ENCODE measurements around the gene ADH7.
"Not testable (repeated sequence)": the region's sequence is repeated elsewhere in the genome, so short reads cannot be mapped to it uniquely, and the experiment has no call there.

The ADH7 gene

DNA sequence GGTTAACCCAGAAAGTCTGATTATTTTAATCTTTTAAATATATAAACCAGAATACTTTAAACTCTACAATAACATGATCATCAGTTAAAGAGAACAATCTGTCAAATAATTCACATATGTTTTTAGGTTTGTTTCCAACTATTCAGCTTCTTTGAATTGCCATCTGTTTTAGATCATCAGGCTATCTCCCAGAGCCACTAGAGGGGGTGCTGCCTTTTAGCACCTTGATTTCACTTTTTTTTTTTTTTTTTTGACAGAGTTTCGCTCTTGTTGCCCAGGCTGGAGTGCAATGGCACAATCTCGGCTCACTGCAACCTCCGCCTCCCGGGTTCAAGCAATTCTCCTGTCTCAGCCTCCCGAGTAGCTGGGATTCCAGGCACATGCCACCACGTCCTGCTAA lies 57.8 kb downstream of the ADH7 start:
- peak; percentile 20 for DNase-seq

DNA sequence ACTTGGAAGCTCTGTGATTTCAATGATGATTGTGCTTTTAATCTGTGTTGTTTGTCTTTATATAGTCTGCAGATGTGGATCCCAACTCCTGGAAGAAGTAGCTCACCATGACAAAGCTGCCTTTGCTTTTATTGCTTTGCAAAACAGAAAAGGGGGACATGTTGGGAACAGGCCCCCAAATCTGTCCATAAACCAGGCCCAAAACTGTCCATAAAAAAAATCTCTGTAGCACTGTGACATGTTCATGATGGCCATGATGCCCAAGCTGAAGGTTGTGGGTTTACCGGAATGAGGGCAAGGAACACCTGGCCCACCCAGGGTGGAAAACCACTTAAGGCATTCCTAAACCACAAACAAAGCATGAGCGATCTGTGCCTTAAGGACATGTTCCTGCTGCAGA lies 62.7 kb downstream of the ADH7 start:
- not testable (repeated sequence) for DNase-seq

DNA sequence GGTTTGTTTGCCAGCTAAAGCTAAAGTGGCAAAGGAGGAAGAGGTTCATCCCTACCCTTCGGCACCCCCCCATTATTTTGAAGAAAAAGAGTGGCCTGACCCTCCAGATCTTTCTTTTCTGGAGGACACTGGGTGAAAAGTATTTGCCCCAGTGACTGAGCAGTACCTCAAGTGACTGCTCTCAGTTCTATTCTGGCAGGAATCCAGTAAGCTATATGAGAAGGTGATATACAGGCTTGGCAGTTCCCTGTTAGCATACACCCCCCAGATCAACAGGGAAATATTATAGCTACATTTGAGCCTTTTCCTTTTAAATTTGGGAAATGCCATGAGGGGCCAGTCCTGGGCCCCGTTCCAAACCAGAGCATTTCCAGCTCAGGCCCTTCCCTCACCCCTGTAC lies 67.3 kb downstream of the ADH7 start:
- DNase-seq = peak; percentile 3

DNA sequence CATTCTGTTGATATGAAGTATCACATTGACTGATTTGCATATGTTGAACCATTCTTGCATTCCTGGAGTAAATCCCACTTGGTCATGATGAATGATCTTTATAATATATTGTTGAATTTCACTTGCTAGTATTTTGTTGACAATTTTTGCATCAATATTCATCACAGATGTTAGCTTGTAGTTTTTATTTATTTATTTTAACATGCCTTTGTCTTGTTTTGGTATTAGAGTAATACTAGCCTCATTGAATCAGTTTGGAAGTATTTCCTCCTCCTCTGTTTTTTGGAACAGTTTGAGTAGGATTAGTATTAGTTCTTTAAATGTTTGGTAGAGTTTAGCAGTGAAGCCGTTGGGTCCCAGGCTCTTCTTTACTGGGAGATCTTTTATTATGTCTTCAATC lies 68.7 kb downstream of the ADH7 start:
- DNase-seq = no peak

DNA sequence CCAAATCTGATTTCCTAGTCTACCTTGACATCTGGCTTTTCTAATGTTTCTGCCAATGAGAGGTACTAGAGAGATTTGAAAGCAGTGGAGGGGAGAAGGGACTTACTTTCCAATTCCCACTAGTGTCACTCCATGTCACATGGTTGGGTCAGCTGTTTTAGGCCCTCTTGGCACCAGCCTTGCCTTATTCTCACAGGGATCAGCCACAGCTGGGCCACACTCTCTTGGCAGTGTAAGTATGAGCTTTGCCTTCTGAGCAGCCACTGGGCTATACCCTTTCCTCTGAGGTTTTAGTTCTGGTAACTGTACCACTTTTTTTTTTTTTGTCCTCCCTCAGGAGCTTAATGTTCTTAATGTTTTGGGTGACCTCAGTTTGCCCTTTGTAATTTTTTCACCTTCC lies 72.4 kb downstream of the ADH7 start:
- DNase-seq = peak; percentile 69
